Testis (tissue), 2 donors: Measurements from ENCODE around the gene WBP11.

ENCODE experiments used
- POLR2A ChIP-seq: fragments of 450-650 bp; IDR thresholded peaks from one replicate; pipeline ENCODE4 v1.6.1; 2017; ENCODE audit warnings: antibody characterized with exemption, mild to moderate bottlenecking, moderate library complexity
- TF ChIP-seq, protein P1 (sequence below), 3 experiments: fragments of 450-650 bp in 2 of 3; fragments of 200-600 bp in 1 of 3; sonication (generic) in 1 of 3; IDR thresholded peaks; one replicate each; pipeline ENCODE4 v1.5.1; 2016 to 2019; ENCODE audit warnings: antibody characterized with exemption in 3 of 3, mild to moderate bottlenecking in 2 of 3, moderate library complexity in 1 of 3

DNA sequence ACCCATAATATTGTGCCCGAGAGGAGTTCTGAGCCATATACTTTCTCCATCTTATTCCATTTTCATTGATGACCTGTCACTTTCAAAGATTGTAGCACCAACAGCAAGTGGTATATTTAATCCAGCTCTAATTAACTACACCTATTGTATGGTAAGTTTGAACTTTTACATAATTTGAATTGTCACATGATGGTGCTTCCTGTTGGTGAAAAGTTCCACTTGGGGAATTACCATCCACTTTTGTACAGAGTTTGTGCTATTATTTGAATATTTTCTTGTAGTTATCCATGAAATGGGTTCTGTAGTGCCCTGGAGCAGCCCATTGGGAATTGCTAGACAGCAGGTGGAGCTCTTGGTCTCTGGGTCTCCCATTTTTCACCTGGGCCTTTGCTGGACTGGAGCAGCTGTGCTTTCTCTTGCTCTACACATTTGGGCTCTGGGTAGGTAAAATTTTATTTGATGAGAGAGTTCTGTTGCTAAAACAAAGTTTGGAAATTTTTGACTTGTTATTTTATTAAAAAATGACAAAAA lies 7.7 kb upstream of the WBP11 start:
- TF ChIP-seq, protein P1, sequence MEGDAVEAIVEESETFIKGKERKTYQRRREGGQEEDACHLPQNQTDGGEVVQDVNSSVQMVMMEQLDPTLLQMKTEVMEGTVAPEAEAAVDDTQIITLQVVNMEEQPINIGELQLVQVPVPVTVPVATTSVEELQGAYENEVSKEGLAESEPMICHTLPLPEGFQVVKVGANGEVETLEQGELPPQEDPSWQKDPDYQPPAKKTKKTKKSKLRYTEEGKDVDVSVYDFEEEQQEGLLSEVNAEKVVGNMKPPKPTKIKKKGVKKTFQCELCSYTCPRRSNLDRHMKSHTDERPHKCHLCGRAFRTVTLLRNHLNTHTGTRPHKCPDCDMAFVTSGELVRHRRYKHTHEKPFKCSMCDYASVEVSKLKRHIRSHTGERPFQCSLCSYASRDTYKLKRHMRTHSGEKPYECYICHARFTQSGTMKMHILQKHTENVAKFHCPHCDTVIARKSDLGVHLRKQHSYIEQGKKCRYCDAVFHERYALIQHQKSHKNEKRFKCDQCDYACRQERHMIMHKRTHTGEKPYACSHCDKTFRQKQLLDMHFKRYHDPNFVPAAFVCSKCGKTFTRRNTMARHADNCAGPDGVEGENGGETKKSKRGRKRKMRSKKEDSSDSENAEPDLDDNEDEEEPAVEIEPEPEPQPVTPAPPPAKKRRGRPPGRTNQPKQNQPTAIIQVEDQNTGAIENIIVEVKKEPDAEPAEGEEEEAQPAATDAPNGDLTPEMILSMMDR (IDR thresholded peaks at IDR 0.05), result no peak
- TF ChIP-seq POLR2A, result no peak
